Vagina (tissue), 2 donors: ENCODE data around the gene SPECC1.

Experiments used
- CTCF ChIP-seq, 3 experiments: fragments of 450-650 bp in 2 of 3; fragments of 200-600 bp in 1 of 3; sonication (generic) in 1 of 3; IDR thresholded peaks; one replicate each; pipeline ENCODE4 v1.5.1; 2017 to 2019; ENCODE audit warnings: antibody characterized with exemption in 3 of 3, mild to moderate bottlenecking in 2 of 3, moderate library complexity in 2 of 3
- POLR2A ChIP-seq, 2 donors: fragments of 450-650 bp; IDR thresholded peaks; one replicate each; pipeline ENCODE4 v1.6.1; 2017; ENCODE audit warnings: antibody characterized with exemption in 2 of 2, mild to moderate bottlenecking in 2 of 2, moderate library complexity in 2 of 2
- POLR2AphosphoS5 ChIP-seq, 2 donors: sonication (generic); formaldehyde crosslinking; IDR thresholded peaks; one replicate each; pipeline ENCODE4 v1.9.0; 2017; ENCODE audit warnings: antibody characterized with exemption in 2 of 2, mild to moderate bottlenecking in 2 of 2, low read depth in 1 of 2; ENCODE audit not compliant: insufficient read depth in 1 of 2

- TF ChIP-seq POLR2AphosphoS5 (IDR thresholded peaks at IDR 0.05; ENCODE audit: insufficient read depth in 1 of 2, low read depth in 1 of 2) (no peak), CTCF (IDR thresholded peaks at IDR 0.05) (no peak), POLR2A (IDR thresholded peaks at IDR 0.05) (no peak)
Observed at GRCh38 chr17:20074001-20074400, 64.8 kb downstream of the SPECC1 start.
